Upper lobe of left lung (tissue), 4 donors: ENCODE results near the gene CCR4.

Experiments
- EP300 ChIP-seq, 4 donors: sonication (generic); formaldehyde crosslinking; IDR thresholded peaks; one replicate each; pipeline ENCODE4 v1.5.1; 2017; ENCODE audit warnings: antibody characterized with exemption in 4 of 4, control low read depth in 2 of 4
- POLR2A ChIP-seq, 4 donors: fragments of 450-650 bp; IDR thresholded peaks; one replicate each; pipeline ENCODE4 v1.5.1; 2016 to 2017; ENCODE audit warnings: antibody characterized with exemption in 4 of 4, mild to moderate bottlenecking in 2 of 4
- POLR2AphosphoS5 ChIP-seq, 2 donors: sonication (generic); formaldehyde crosslinking; IDR thresholded peaks; one replicate each; pipeline ENCODE4 v1.5.1; 2017; ENCODE audit warnings: antibody characterized with exemption in 2 of 2
- TF ChIP-seq, protein P1 (sequence below), 6 experiments: fragments of 450-650 bp in 4 of 6; fragments of 200-600 bp in 2 of 6; sonication (generic) in 2 of 6; IDR thresholded peaks; one replicate each; pipeline ENCODE4 v1.5.1; 2016 to 2019; ENCODE audit warnings: antibody characterized with exemption in 6 of 6

DNA sequence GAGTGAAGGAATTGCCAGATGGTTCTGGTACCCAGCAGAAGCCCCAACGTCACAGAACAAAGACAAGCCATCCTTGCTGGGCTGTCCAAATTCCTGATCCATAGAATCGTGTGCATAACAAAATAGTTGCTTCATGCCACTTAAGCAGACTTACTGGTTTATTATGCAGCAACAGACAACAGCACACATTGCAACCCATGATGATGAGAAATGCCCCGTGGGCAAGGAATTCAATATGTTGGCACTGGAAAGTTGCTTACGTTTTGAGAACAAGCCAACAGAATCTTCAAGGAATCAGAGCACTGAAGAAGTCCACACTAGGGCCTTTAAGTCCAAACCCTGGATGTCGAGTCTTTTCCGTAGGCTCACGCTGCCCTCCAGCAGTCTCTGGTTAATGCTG, 40.3 kb downstream of the CCR4 start:
- TF ChIP-seq, protein P1, sequence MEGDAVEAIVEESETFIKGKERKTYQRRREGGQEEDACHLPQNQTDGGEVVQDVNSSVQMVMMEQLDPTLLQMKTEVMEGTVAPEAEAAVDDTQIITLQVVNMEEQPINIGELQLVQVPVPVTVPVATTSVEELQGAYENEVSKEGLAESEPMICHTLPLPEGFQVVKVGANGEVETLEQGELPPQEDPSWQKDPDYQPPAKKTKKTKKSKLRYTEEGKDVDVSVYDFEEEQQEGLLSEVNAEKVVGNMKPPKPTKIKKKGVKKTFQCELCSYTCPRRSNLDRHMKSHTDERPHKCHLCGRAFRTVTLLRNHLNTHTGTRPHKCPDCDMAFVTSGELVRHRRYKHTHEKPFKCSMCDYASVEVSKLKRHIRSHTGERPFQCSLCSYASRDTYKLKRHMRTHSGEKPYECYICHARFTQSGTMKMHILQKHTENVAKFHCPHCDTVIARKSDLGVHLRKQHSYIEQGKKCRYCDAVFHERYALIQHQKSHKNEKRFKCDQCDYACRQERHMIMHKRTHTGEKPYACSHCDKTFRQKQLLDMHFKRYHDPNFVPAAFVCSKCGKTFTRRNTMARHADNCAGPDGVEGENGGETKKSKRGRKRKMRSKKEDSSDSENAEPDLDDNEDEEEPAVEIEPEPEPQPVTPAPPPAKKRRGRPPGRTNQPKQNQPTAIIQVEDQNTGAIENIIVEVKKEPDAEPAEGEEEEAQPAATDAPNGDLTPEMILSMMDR (IDR thresholded peaks at IDR 0.05) = no peak
- TF ChIP-seq POLR2A (IDR thresholded peaks at IDR 0.05) (no peak), EP300 (IDR thresholded peaks at IDR 0.05) (no peak), POLR2AphosphoS5 (IDR thresholded peaks at IDR 0.05) (no peak)
